H1 (cell line): Measurements from ENCODE around the gene LSM14B.

Experiments
- ATF2 ChIP-seq: IDR thresholded peaks from 2 replicates; pipeline ENCODE4 v1.6.1; 2012; ENCODE audit warnings: low read length, inconsistent platforms
- ATF3 ChIP-seq: IDR thresholded peaks from 2 replicates; pipeline ENCODE4 v1.6.1; 2011; ENCODE audit warnings: low read depth, mild to moderate bottlenecking, low read length; ENCODE audit not compliant: insufficient read depth
- BCL11A ChIP-seq, 2 experiments: IDR thresholded peaks; one replicate each; pipeline ENCODE4 v1.6.1; 2011; ENCODE audit warnings: low read depth in 2 of 2, low read length in 2 of 2, mild to moderate bottlenecking in 2 of 2
- CTCF ChIP-seq, 3 experiments: IDR thresholded peaks; 1 replicate in 2 of 3; 2 replicates in 1 of 3; pipeline versions ENCODE4 v1.5.1 to v1.6.1; 2011; ENCODE audit warnings: low read length in 3 of 3, mild to moderate bottlenecking in 3 of 3, inconsistent platforms in 2 of 3, low read depth in 1 of 3, moderate library complexity in 1 of 3; ENCODE audit not compliant: insufficient read depth in 1 of 3; ENCODE audit errors: control extremely low read depth in 1 of 3
- EZH2 ChIP-seq: fragments of 200-600 bp; sonication (generic); IDR thresholded peaks from 2 replicates; pipeline ENCODE4 v1.7.1; 2012; ENCODE audit warnings: low read depth, mild to moderate bottlenecking, moderate library complexity, low read length, inconsistent platforms; ENCODE audit not compliant: severe bottlenecking
- GABPA ChIP-seq: IDR thresholded peaks from 2 replicates; pipeline ENCODE4 v1.6.1; 2011; ENCODE audit warnings: mild to moderate bottlenecking, low read length, moderate library complexity, borderline replicate concordance; ENCODE audit not compliant: insufficient read depth
- HDAC6 ChIP-seq: IDR thresholded peaks from one replicate; pipeline ENCODE4 v1.7.1; 2012; ENCODE audit warnings: low read depth, mild to moderate bottlenecking, inconsistent platforms, low read length, moderate library complexity
- MAFK ChIP-seq: IDR thresholded peaks from 2 replicates; pipeline ENCODE4 v1.6.1; 2012; ENCODE audit warnings: low read depth, mild to moderate bottlenecking, improper control_type of control experiment, low read length
- POLR2A ChIP-seq, 2 experiments: IDR thresholded peaks; 1 replicate in 1 of 2; 2 replicates in 1 of 2; pipeline ENCODE4 v1.6.1; 2011; ENCODE audit warnings: low read depth in 2 of 2, low read length in 2 of 2, mild to moderate bottlenecking in 2 of 2; ENCODE audit errors: control extremely low read depth in 1 of 2
- SUZ12 ChIP-seq: fragments of 200-600 bp; sonication (generic); IDR thresholded peaks from 2 replicates; pipeline ENCODE4 v1.6.1; 2012; ENCODE audit warnings: mild to moderate bottlenecking, inconsistent platforms, low read length, moderate library complexity, mixed read lengths
- TAF1 ChIP-seq: IDR thresholded peaks from 2 replicates; pipeline ENCODE4 v1.6.1; 2011; ENCODE audit warnings: mild to moderate bottlenecking, low read depth, low read length
- YY1 ChIP-seq: IDR thresholded peaks from 2 replicates; pipeline ENCODE4 v1.6.1; 2011; ENCODE audit warnings: low read depth, mild to moderate bottlenecking, low read length

DNA sequence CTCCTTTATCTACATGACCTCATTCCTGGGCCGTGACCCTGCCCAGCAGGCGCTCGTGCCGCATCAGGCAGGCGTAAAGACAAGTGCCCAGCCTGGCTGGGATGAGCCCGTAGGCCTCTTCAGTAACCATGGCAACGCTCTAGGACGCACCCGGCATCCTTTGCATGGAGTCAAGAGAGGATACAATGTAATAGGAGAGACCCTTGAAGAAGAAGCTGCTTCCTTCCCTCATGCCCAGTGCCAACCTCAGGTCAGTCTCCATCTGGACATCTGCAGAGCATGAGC lies 5.0 kb upstream of the LSM14B start:
- TF ChIP-seq CTCF (IDR thresholded peaks at IDR 0.05; ENCODE audit: control extremely low read depth in 1 of 3, insufficient read depth in 1 of 3, low read depth in 1 of 3, low read length in 3 of 3) (no peak), POLR2A (IDR thresholded peaks at IDR 0.05; ENCODE audit: control extremely low read depth in 1 of 2, low read depth in 2 of 2, low read length in 2 of 2) (no peak), ATF2 (no peak), EZH2 (no peak), YY1 (no peak), TAF1 (no peak), ATF3 (no peak), MAFK (no peak), GABPA (no peak), BCL11A (IDR thresholded peaks at IDR 0.05; ENCODE audit: low read depth in 2 of 2, low read length in 2 of 2) (no peak), SUZ12 (no peak), HDAC6 (no peak)
